ENCODE measurements around the gene LUZP4.
"Not testable (repeated sequence)": the region's sequence is repeated elsewhere in the genome, so short reads cannot be mapped to it uniquely, and the experiment has no call there.

LUZP4 gene

DNA sequence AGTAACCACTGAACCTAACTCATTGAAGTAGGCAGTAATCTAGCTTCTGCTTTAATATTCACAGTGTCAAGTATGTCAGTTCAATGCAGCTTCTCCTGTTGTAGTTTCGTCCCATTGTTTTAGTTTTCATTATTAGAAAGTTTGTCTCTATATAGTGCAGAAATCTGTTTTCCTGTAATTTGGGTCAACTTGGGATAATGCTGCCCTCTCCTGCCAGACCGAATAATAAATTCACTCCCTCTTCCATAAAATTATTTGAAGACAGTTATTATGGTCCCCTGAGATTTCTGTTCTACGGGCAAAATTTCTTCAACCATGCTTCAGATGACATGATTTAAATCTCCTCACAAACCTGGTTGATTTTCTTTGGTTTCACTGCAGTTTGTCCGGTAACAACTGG, 4.6 kb upstream of the LUZP4 start:
- Histone ChIP-seq H3K36me3 (ENCODE audit: insufficient read depth, low read length) (no peaks in the 10 kb centered on the region), H3K9me3 (ENCODE audit: low read length) (no peaks in the 10 kb centered on the region), H3K4me3 (ENCODE audit: low read depth in 1 of 2, low read length in 2 of 2) (no peak overlapping the region), H3K9ac (ENCODE audit: low read length) (no peak overlapping the region), H3K27ac (ENCODE audit: low read depth, low read length) (no peak overlapping the region), H3K4me1 (ENCODE audit: insufficient read depth, low read length) (no peaks in the 10 kb centered on the region), H3K27me3 (ENCODE audit: control insufficient read depth in 1 of 2, insufficient read depth in 2 of 2, low read length in 2 of 2) (no peaks in the 10 kb centered on the region)

DNA sequence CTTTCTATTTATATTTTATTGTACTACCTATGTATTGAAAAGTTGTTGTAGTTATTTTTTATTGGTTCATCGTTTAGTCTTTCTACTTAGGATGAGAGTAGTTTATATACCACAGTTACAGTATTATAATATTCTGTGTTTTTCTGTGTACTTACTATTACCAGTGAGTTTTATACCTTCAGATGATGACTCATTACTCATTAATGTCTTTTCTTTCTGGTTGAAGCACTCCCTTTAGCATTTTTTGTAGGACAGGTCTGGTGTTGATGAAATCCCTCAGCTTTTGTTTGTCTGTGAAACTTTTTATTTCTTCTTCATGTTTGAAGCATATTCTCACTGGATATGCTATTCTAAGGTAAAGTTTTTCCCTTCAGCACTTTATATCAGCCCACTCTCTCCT, 7.7 kb downstream of the LUZP4 start:
- no peaks in the 10 kb centered on the region for H3K9me3 ChIP-seq (ENCODE audit: low read length)

DNA sequence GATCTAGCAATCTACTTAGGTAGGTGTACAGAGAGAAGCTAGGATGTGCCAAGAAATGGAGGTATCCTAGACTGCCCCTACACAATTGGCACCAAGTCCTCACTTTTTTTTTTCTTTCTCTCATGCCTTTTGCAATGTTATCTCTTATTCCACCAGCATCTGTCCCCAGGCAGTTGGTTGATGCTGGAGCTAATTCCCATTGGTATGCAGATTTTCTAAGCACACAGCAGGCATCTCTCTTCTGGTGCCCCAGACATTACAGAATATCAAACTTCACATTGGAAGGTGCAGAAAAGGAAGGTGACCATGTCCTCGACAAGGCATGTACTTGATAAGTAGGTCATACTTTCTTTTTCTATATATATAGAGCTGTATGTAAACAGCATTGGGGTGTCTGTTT, 21.6 kb downstream of the LUZP4 start:
- Histone ChIP-seq H3K36me3 (ENCODE audit: insufficient read depth, low read length) (no peaks in the 10 kb centered on the region), H3K4me1 (ENCODE audit: insufficient read depth, low read length) (no peaks in the 10 kb centered on the region), H3K27me3 (ENCODE audit: control insufficient read depth in 1 of 2, insufficient read depth in 2 of 2, low read length in 2 of 2) (peaks cover 5 to 13% of the 10 kb centered on the region in 2 donors), H3K27ac (ENCODE audit: low read depth, low read length) (no peak overlapping the region), H3K9ac (ENCODE audit: low read length) (no peak overlapping the region), H3K9me3 (ENCODE audit: low read length) (no peaks in the 10 kb centered on the region), H3K4me3 (ENCODE audit: low read depth in 1 of 2, low read length in 2 of 2) (no peak overlapping the region)

More for the DNA sequence above, 7.7 kb downstream of the LUZP4 start:
- H3K4me1 ChIP-seq (ENCODE audit: insufficient read depth, low read length), result no peaks in the 10 kb centered on the region
- H3K4me3 ChIP-seq (ENCODE audit: low read depth in 1 of 2, low read length in 2 of 2), result no peak overlapping the region
- H3K27ac ChIP-seq (ENCODE audit: low read depth, low read length), result no peak overlapping the region
- peaks cover 0 to 4% of the 10 kb centered on the region in 2 donors for H3K27me3 ChIP-seq (ENCODE audit: control insufficient read depth in 1 of 2, insufficient read depth in 2 of 2, low read length in 2 of 2)
- H3K9ac ChIP-seq (ENCODE audit: low read length), result no peak overlapping the region
- H3K36me3 ChIP-seq (ENCODE audit: insufficient read depth, low read length), result no peaks in the 10 kb centered on the region

DNA sequence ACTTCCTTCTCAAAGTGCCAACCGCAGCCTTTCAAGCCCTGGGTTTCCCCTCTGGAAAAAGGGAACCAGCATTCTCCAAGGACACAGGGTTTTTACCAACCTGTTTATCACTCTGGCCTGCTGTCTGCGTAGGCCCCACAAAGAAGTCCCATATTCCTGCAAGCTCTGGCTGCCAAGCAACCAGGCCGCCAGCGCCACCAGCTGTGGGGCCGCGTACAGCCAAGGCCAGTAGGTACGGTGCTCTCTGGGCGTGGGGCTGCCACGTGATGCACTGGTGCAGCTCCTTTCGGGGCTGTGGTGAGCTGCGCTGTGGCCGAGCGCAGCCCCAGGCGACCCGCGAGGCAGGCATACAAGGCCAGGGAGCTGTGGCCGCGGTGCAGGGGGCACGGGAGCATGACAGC, 22.1 kb downstream of the LUZP4 start:
- Histone ChIP-seq H3K27ac (ENCODE audit: low read depth, low read length) (no peak overlapping the region), H3K4me3 (ENCODE audit: low read depth in 1 of 2, low read length in 2 of 2) (no peak overlapping the region), H3K36me3 (ENCODE audit: insufficient read depth, low read length) (no peaks in the 10 kb centered on the region), H3K4me1 (ENCODE audit: insufficient read depth, low read length) (no peaks in the 10 kb centered on the region), H3K27me3 (ENCODE audit: control insufficient read depth in 1 of 2, insufficient read depth in 2 of 2, low read length in 2 of 2) (peaks cover 5 to 13% of the 10 kb centered on the region in 2 donors), H3K9ac (ENCODE audit: low read length) (no peak overlapping the region), H3K9me3 (ENCODE audit: low read length) (no peaks in the 10 kb centered on the region)

- Histone ChIP-seq H3K4me3 (ENCODE audit: low read depth in 1 of 2, low read length in 2 of 2) (no peak overlapping the region), H3K36me3 (ENCODE audit: insufficient read depth, low read length) (no peaks in the 10 kb centered on the region), H3K9me3 (ENCODE audit: low read length) (no peaks in the 10 kb centered on the region), H3K9ac (ENCODE audit: low read length) (no peak overlapping the region), H3K27ac (ENCODE audit: low read depth, low read length) (no peak overlapping the region), H3K4me1 (ENCODE audit: insufficient read depth, low read length) (no peaks in the 10 kb centered on the region), H3K27me3 (ENCODE audit: control insufficient read depth in 1 of 2, insufficient read depth in 2 of 2, low read length in 2 of 2) (no peaks in the 10 kb centered on the region)
Measured at GRCh38 chrX:115318139-115318538, 28.6 kb downstream of the LUZP4 start.

GRCh38 chrX:115322375-115322774, 32.9 kb downstream of the LUZP4 start:
- H3K9ac ChIP-seq (ENCODE audit: low read length), result no peak overlapping the region
- no peaks in the 10 kb centered on the region for H3K27me3 ChIP-seq (ENCODE audit: control insufficient read depth in 1 of 2, insufficient read depth in 2 of 2, low read length in 2 of 2)
- H3K9me3 ChIP-seq (ENCODE audit: low read length), result no peaks in the 10 kb centered on the region
- no peaks in the 10 kb centered on the region for H3K4me1 ChIP-seq (ENCODE audit: insufficient read depth, low read length)
- no peak overlapping the region for H3K4me3 ChIP-seq (ENCODE audit: low read depth in 1 of 2, low read length in 2 of 2)
- no peaks in the 10 kb centered on the region for H3K36me3 ChIP-seq (ENCODE audit: insufficient read depth, low read length)
- H3K27ac ChIP-seq (ENCODE audit: low read depth, low read length), result no peak overlapping the region

- no peaks in the 10 kb centered on the region for H3K36me3 ChIP-seq (ENCODE audit: insufficient read depth, low read length)
- H3K9me3 ChIP-seq (ENCODE audit: low read length), result no peaks in the 10 kb centered on the region
- H3K4me1 ChIP-seq (ENCODE audit: insufficient read depth, low read length), result no peaks in the 10 kb centered on the region
- H3K27me3 ChIP-seq (ENCODE audit: control insufficient read depth in 1 of 2, insufficient read depth in 2 of 2, low read length in 2 of 2), result no peaks in the 10 kb centered on the region
- H3K27ac ChIP-seq (ENCODE audit: low read depth, low read length), result no peak overlapping the region
- no peak overlapping the region for H3K9ac ChIP-seq (ENCODE audit: low read length)
- no peak overlapping the region for H3K4me3 ChIP-seq (ENCODE audit: low read depth in 1 of 2, low read length in 2 of 2)
Measured at GRCh38 chrX:115324194-115324593, 34.7 kb downstream of the LUZP4 start.

DNA sequence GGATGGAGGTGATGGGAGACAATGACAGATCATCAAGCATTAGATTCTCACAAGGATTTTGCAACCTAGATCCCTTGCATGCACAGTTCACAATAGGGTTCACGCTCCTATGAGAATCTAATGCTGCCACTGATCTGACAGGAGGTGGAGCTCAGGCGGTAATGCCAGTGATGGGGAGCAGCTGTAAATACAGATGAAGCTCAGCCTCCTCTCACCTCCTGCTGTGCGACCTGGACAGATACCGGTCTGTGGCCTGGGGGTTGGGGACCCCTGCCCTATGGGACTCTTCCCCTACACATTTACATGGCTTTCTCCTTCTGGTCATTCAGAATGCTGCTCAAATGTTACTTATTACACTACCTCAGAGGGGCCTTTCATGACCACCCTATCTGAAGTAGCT, 39.8 kb downstream of the LUZP4 start:
- not testable (repeated sequence) for H3K4me3 ChIP-seq (ENCODE audit: low read depth in 1 of 2, low read length in 2 of 2); H3K9me3 ChIP-seq (ENCODE audit: low read length); H3K4me1 ChIP-seq (ENCODE audit: insufficient read depth, low read length); H3K36me3 ChIP-seq (ENCODE audit: insufficient read depth, low read length); H3K27ac ChIP-seq (ENCODE audit: low read depth, low read length); H3K27me3 ChIP-seq (ENCODE audit: control insufficient read depth in 1 of 2, insufficient read depth in 2 of 2, low read length in 2 of 2); H3K9ac ChIP-seq (ENCODE audit: low read length)

DNA sequence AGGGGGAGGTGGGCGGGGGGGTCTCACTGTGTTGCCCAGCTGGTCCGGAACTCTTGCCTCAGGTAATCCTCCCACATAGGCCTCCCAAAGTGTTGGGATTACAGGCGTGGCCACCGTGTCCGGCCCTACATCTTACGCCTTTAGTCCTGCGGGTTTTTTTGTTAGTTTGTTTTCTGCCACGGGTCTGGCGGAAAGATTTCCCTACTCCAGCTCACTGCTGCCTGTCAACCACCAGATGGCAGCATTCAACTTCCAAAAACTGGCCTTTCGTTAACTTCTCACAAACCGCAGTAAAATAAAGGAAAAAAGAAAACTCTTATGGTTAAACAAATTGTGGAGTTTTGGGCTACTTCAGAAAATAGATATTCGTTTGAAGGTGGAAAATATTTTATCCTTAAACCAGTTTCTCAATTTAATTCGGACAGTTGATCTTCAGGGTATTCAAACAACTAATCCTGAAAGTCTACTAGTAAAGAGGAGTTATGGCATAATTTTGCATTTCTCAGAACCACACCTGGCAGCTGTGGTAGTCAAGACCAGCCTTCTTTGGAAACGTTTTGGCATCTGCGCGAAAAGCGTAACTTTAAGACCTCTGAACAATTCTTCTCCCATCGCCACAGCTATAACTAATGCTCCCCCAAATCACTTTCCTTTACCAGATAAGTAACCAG, 41.1 kb downstream of the LUZP4 start:
- no peak overlapping the region for H3K4me3 ChIP-seq (ENCODE audit: low read depth in 1 of 2, low read length in 2 of 2)
- H3K36me3 ChIP-seq (ENCODE audit: insufficient read depth, low read length), result no peaks in the 10 kb centered on the region
- no peak overlapping the region for H3K9ac ChIP-seq (ENCODE audit: low read length)
- no peak overlapping the region for H3K27ac ChIP-seq (ENCODE audit: low read depth, low read length)
- H3K4me1 ChIP-seq (ENCODE audit: insufficient read depth, low read length), result no peaks in the 10 kb centered on the region
- H3K9me3 ChIP-seq (ENCODE audit: low read length), result no peaks in the 10 kb centered on the region
- H3K27me3 ChIP-seq (ENCODE audit: control insufficient read depth in 1 of 2, insufficient read depth in 2 of 2, low read length in 2 of 2), result peaks cover 0 to 7% of the 10 kb centered on the region in 2 donors

DNA sequence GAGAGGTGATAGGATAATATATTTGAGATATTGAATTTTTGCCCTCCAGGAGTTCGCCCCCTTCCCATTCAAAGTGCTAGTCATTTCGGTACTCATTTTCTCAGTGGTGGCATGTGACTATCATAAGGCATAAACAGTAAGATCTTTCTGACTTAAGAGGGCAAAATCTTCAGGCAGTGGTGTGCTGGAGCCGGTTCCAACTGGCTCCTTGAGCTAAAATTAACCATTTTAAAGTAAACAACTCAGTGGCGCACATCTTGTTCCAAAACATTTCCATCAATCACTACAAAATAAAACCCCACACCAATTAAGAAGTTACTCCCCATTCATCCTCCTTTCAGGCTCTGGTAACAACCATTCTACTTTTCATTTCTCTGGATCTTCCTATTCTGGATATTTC, 43.3 kb downstream of the LUZP4 start:
- no peak overlapping the region for H3K4me3 ChIP-seq (ENCODE audit: low read depth in 1 of 2, low read length in 2 of 2)
- no peak overlapping the region for H3K9ac ChIP-seq (ENCODE audit: low read length)
- no peaks in the 10 kb centered on the region for H3K4me1 ChIP-seq (ENCODE audit: insufficient read depth, low read length)
- H3K27ac ChIP-seq (ENCODE audit: low read depth, low read length), result no peak overlapping the region
- H3K36me3 ChIP-seq (ENCODE audit: insufficient read depth, low read length), result no peaks in the 10 kb centered on the region
- peaks cover 0 to 7% of the 10 kb centered on the region in 2 donors for H3K27me3 ChIP-seq (ENCODE audit: control insufficient read depth in 1 of 2, insufficient read depth in 2 of 2, low read length in 2 of 2)
- H3K9me3 ChIP-seq (ENCODE audit: low read length), result no peaks in the 10 kb centered on the region

GRCh38 chrX:115333446-115333845, 43.9 kb downstream of the LUZP4 start:
- Histone ChIP-seq H3K36me3 (ENCODE audit: insufficient read depth, low read length) (no peaks in the 10 kb centered on the region), H3K27ac (ENCODE audit: low read depth, low read length) (no peak overlapping the region), H3K27me3 (ENCODE audit: control insufficient read depth in 1 of 2, insufficient read depth in 2 of 2, low read length in 2 of 2) (peaks cover 0 to 7% of the 10 kb centered on the region in 2 donors), H3K9me3 (ENCODE audit: low read length) (no peaks in the 10 kb centered on the region), H3K9ac (ENCODE audit: low read length) (no peak overlapping the region), H3K4me1 (ENCODE audit: insufficient read depth, low read length) (no peaks in the 10 kb centered on the region), H3K4me3 (ENCODE audit: low read depth in 1 of 2, low read length in 2 of 2) (no peak overlapping the region)

GRCh38 chrX:115337491-115338144, 48.1 kb downstream of the LUZP4 start:
- H3K27me3 ChIP-seq (ENCODE audit: control insufficient read depth in 1 of 2, insufficient read depth in 2 of 2, low read length in 2 of 2), result peaks cover 0 to 7% of the 10 kb centered on the region in 2 donors
- no peak overlapping the region for H3K9ac ChIP-seq (ENCODE audit: low read length)
- H3K9me3 ChIP-seq (ENCODE audit: low read length), result no peaks in the 10 kb centered on the region
- no peaks in the 10 kb centered on the region for H3K36me3 ChIP-seq (ENCODE audit: insufficient read depth, low read length)
- no peaks in the 10 kb centered on the region for H3K4me1 ChIP-seq (ENCODE audit: insufficient read depth, low read length)
- no peak overlapping the region for H3K27ac ChIP-seq (ENCODE audit: low read depth, low read length)
- no peak overlapping the region for H3K4me3 ChIP-seq (ENCODE audit: low read depth in 1 of 2, low read length in 2 of 2)
